ENCODE measurements around the gene CCND1.

CCND1 gene

GRCh38 chr11:69654660-69655478, 13.9 kb downstream of the CCND1 start:
- no peak for DNase-seq

- no peak for DNase-seq
Measured at GRCh38 chr11:69655479-69656428, 14.8 kb downstream of the CCND1 start.

DNA sequence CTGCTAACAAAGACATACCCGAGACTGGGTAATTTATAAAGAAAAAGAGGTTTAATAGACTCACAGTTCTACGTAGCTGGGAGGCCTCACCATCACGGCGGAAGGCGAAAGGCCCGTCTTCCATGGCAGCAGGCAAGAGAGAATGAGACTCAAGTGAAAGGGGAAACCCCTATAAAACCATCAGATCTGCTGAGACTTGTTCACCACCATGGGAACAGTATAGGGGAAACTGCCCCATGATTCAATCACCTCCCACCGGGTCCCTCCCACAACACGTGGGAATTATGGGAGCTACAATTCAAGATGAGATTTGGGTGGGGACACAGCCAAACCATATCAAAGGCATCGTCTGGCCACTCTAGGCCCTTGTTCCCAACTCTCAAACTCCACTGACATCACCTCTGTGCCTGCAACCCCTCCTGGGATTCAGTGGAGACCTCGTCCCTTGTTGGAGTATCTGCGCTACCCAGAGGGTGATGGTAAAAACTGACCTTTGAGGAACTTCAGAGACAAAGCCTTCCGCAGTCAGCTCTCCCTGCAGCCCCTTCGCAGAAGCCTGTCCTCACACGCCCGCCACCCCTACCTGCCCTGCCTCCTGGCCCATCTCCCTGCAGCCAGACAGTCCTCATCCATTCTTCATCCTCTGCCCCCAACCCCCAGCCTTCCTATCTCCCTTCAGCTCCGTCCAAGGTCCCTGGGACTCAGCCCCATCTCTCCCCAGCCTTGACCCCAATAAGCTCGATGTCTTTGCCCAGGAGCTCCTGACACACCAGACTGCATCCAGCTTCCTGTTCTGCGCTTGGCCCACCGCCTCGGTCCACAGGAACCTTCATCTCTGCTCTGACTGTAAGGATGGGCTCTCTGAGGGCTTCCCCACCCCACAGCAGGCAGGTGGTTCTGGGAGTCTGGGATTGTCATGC, 15.8 kb downstream of the CCND1 start:
- no peak for DNase-seq

- no peak for DNase-seq
Measured at GRCh38 chr11:69657456-69657910, 16.5 kb downstream of the CCND1 start.

DNA sequence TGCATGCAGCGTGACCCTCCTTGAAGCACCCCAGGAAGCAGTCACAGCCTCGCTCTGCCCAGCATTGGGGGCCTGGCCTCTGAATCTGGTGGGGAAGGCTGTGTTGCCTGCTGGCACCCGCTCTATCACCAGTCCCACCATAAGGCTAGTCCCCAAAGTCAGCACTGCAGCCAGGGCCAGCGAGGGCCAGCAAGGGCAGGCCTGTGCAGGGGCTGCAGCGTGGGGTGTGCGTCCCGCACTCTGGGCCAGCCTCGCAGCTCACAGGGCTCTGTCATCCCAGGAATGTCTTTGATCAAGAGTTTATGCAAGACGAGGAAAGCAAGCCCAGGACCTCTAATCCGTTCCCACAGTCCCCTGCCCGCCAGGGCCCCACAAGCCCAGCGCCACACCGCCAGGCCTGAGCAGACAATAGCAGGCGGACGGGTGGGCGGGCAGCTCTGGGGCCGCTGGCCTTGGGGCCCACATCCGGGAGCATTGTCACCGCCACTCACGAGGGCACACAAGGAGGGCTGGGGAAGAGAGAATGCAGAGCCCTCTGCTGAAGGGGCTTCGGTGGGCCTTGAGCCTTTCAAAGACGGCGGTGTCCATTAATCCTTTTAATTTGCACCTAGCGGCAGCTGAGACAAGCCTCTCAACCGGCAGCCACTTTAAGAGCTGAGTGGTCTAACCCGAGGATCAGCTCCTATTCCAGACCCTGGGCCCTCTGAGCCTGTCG, 17.1 kb downstream of the CCND1 start:
- no peak for DNase-seq

- no peak for DNase-seq
Measured at GRCh38 chr11:69658626-69659450, 17.9 kb downstream of the CCND1 start.

GRCh38 chr11:69659591-69659990, 18.6 kb downstream of the CCND1 start:
- DNase-seq: no peak

- DNase-seq: no peak
Measured at GRCh38 chr11:69660001-69660500, 19.1 kb downstream of the CCND1 start.

DNA sequence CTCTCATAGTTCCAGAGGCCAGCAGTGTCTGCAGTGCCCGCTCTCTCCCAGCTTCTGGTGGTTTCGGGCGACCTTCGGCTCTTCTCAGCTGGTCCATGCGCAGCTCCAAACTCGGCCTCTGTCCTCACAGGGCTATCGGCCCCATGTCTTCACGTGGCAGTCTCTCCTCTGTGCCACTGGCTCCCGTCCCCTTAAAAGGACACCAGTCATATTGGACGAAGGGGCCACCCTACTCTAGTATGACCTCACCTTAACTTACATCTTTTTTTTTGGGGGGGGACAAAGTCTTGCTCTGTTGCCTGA, 20.4 kb downstream of the CCND1 start:
- DNase-seq: no peak

DNA sequence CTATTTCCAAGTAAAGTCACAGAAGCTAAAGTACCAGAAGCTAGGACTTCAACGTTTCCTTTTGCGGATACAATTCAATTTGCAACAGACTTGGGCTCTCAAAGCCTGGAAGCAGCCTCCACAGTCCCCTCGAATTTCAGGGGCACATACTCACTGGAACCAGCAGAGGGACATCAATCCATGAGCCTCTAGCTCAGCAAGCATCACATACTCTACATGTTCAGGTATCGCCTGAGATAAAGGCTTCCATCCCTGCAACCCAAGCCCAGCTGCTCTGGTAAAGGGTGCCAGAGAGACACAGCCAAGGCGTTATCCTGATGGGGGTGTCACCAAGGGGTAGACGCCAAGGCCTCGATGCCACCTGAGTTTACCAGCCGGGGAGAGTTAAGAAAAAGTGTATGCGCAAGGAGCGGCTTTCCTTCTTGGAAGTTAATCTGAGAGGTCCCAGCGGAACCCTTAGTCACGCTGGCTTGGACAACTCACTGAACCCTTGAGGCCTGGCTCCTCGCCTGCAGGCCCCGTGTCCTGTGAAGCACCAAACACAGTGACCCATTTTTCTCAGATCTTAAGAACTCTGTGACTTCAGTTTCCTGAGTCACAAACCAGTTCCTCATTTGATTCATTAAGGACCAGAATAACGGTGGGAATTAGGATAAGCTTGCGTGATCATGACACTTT, 21.2 kb downstream of the CCND1 start:
- DNase-seq: no peak

DNA sequence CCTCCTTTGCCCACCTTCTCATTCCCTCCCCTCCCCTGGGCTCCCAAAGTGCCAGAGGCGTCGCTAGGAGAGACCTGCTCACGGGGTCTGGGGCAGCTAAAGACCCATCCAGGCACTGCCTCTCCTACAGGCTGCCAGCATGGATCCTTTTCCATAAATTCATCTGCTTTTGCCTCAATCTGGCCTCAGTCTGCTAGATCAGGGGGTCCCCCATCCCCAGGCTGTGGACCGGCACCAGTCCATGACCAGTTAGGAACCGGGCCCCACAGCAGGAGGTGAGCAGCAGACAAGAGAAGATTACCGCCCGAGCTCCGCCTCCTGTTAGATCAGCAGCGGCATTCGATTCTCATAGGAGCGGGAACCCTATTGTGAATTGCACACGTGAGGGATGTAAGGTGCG, 21.9 kb downstream of the CCND1 start:
- no peak for DNase-seq

- no peak for DNase-seq
Measured at GRCh38 chr11:69663326-69663725, 22.4 kb downstream of the CCND1 start.

- DNase-seq: no peak
Measured at GRCh38 chr11:69664103-69664775, 23.3 kb downstream of the CCND1 start.

GRCh38 chr11:69664901-69665300, 23.9 kb downstream of the CCND1 start:
- DNase-seq: no peak

- no peak for DNase-seq
Measured at GRCh38 chr11:69665669-69666068, 24.7 kb downstream of the CCND1 start.

DNA sequence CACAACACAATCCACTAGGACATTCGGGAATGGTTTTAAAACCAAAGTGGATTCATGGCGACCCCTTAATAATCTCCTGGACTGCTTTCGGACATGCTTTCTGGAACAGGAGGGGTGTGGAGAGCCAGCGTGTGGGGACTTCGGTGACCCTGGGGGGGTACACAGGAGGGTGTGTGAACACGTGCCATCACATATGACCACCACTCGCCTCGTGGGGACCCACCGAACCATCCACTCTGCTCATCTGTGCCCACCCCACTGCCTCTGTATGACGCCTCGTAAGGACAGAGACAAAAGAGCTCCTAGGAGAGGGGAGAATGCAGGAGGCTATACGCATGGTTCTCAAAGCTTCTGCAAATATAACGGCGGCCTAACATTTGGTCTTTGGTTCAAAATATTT, 25.3 kb downstream of the CCND1 start:
- no peak for DNase-seq

DNA sequence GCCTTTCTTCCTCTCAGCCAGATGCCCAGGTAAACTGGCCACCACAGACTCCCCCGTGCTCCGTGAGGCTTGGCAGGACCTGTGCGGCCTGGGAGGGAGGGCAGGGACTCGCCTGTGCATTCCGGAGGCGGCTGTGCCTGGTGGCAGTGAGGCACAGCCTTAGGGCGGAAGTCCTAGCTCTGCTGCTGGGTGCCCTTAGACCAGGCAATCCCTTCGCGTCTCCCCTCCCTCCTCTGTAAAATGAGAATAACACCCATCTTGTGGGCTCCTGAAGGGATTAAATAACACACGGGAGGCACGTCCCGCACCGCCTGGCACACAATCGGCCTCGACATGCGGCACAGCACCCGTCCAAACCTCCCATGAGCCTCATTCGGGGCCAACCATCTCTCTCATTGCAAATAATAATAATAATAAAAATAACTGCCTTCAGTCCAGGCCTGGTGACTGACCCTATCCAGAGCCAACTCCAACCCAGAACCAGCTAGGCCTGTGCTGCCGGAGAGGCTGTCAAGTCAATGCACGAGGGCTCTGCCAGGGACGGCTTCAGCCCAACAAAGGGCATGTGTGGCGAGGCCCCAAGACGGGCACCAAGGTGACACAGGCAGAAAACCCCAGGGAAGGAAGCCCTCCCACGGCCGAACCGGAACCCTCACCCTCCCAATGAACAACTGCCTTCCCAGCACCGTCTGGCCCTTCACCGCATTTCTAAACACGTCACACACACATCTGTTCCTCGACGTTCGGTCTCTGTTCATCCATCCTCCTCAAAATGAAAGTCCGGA, 26.0 kb downstream of the CCND1 start:
- DNase-seq: no peak

GRCh38 chr11:69667619-69668604, 27.0 kb downstream of the CCND1 start:
- no peak for DNase-seq
